HUES6 (cell line): ENCODE measurements around the gene KLHDC1.

Experiments
- H3K27ac ChIP-seq: 2 replicates; pipeline ENCODE4 v1.7.0; 2013; ENCODE audit warnings: low read depth, mild to moderate bottlenecking, low read length, inconsistent platforms
- H3K27me3 ChIP-seq: 2 replicates; pipeline ENCODE4 v1.6.1; 2013; ENCODE audit warnings: low read length; ENCODE audit not compliant: control insufficient read depth, insufficient read depth
- H3K36me3 ChIP-seq: 2 replicates; pipeline ENCODE4 v1.6.1; 2013; ENCODE audit warnings: low read length; ENCODE audit not compliant: control insufficient read depth, insufficient read depth
- H3K4me1 ChIP-seq: 2 replicates; pipeline ENCODE4 v1.6.1; 2013; ENCODE audit warnings: low read length; ENCODE audit not compliant: control insufficient read depth, insufficient read depth
- H3K4me3 ChIP-seq: 2 replicates; pipeline ENCODE4 v1.5.1; 2013; ENCODE audit warnings: low read depth, low read length
- H3K9ac ChIP-seq: one replicate; pipeline ENCODE4 v1.6.1; 2013; ENCODE audit warnings: mild to moderate bottlenecking, low read length
- H3K9me3 ChIP-seq: 2 replicates; pipeline ENCODE4 v1.6.1; 2013; ENCODE audit warnings: low read depth, low read length; ENCODE audit not compliant: control insufficient read depth, insufficient read depth

KLHDC1 gene

GRCh38 chr14:49786315-49786714, 93.4 kb downstream of the KLHDC1 start:
- peaks cover 98% of the 10 kb centered on the region for H3K36me3 ChIP-seq
- no peaks in the 10 kb centered on the region for H3K4me1 ChIP-seq
- no peaks in the 10 kb centered on the region for H3K27me3 ChIP-seq
- H3K4me3 ChIP-seq = no peak overlapping the region
- no peak overlapping the region for H3K27ac ChIP-seq
- H3K9me3 ChIP-seq = no peaks in the 10 kb centered on the region
- H3K9ac ChIP-seq = no peak overlapping the region

DNA sequence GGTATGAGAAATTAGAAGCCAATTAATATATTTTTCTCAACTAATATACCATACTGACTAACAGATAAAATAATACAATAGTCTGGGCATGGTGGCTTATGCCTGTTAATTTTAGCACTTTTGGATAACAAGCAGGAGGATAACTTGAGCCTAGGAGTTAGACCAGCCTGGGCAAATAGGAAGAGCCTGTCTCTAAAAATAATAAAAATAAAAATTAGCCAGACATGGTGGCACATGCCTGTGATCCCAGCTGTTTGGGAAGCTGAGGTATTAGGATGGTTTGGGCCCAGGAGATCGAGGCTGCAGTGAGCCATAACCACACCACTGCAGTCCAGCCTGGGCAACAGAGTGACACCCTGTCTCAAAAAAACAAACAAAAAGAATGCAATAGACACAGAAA, 99.7 kb downstream of the KLHDC1 start:
- no peak overlapping the region for H3K27ac ChIP-seq
- no peaks in the 10 kb centered on the region for H3K9me3 ChIP-seq
- peaks cover 95% of the 10 kb centered on the region for H3K36me3 ChIP-seq
- no peak overlapping the region for H3K9ac ChIP-seq
- no peak overlapping the region for H3K4me3 ChIP-seq
- no peaks in the 10 kb centered on the region for H3K27me3 ChIP-seq
- H3K4me1 ChIP-seq = no peaks in the 10 kb centered on the region

- no peaks in the 10 kb centered on the region for H3K4me1 ChIP-seq
- H3K27ac ChIP-seq = no peak overlapping the region
- H3K36me3 ChIP-seq = peaks cover 96% of the 10 kb centered on the region
- H3K9me3 ChIP-seq = no peaks in the 10 kb centered on the region
- H3K27me3 ChIP-seq = no peaks in the 10 kb centered on the region
- no peak overlapping the region for H3K9ac ChIP-seq
- H3K4me3 ChIP-seq = no peak overlapping the region
Observed at GRCh38 chr14:49796025-49796424, 103.1 kb downstream of the KLHDC1 start.
